Thyroid gland (tissue), 4 donors: ENCODE measurements around the gene VSNL1.

ENCODE experiments used
- POLR2A ChIP-seq, 2 donors: fragments of 450-650 bp; IDR thresholded peaks; one replicate each; pipeline ENCODE4 v1.6.1; 2017; ENCODE audit warnings: antibody characterized with exemption in 2 of 2, mild to moderate bottlenecking in 2 of 2, moderate library complexity in 1 of 2
- TF ChIP-seq, protein P1 (sequence below), 6 experiments: fragments of 200-600 bp in 3 of 6; fragments of 450-650 bp in 3 of 6; sonication (generic) in 3 of 6; IDR thresholded peaks; one replicate each; pipeline ENCODE4 v1.5.1; 2016 to 2019; ENCODE audit warnings: antibody characterized with exemption in 6 of 6, mild to moderate bottlenecking in 2 of 6, inconsistent platforms in 1 of 6, moderate library complexity in 1 of 6

DNA sequence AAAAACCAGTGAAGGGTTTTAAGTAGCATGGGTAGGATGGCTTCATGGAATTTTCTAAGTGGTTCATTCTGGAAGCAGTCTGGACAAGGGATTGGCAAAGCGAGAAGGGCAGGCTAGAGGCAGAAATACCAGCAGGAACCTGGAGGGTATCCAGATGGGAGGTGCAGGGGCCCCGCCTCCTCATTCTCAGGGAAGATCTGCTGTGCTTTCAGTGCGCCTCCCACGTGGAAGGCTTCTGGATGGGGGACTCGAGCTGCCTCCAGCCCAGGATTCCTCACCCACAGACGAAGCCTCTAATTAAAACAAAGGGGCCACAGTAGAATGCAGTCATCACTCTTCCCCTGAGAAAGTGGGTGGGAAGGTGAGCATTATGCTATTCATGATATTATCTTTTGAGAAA, 79.8 kb downstream of the VSNL1 start:
- TF ChIP-seq, protein P1, sequence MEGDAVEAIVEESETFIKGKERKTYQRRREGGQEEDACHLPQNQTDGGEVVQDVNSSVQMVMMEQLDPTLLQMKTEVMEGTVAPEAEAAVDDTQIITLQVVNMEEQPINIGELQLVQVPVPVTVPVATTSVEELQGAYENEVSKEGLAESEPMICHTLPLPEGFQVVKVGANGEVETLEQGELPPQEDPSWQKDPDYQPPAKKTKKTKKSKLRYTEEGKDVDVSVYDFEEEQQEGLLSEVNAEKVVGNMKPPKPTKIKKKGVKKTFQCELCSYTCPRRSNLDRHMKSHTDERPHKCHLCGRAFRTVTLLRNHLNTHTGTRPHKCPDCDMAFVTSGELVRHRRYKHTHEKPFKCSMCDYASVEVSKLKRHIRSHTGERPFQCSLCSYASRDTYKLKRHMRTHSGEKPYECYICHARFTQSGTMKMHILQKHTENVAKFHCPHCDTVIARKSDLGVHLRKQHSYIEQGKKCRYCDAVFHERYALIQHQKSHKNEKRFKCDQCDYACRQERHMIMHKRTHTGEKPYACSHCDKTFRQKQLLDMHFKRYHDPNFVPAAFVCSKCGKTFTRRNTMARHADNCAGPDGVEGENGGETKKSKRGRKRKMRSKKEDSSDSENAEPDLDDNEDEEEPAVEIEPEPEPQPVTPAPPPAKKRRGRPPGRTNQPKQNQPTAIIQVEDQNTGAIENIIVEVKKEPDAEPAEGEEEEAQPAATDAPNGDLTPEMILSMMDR (IDR thresholded peaks at IDR 0.05), result no peak
- TF ChIP-seq POLR2A (IDR thresholded peaks at IDR 0.05), result no peak
